BLaER1 treated with 17β-estradiol and CSF1 and Interleukin-3, amounts not matched to agents 10 nM and 100 nM (cell line): ENCODE results near the gene CCDC74B.
"Not testable (repeated sequence)": the region's sequence is repeated elsewhere in the genome, so short reads cannot be mapped to it uniquely, and the experiment has no call there.

Experiments
- H3K27ac ChIP-seq, 11 experiments: shearing (Covaris generic); formaldehyde crosslinking; 2 replicates each; pipeline ENCODE4 v1.8.1; 2022
- H3K27me3 ChIP-seq, 11 experiments: shearing (Covaris generic); formaldehyde crosslinking; 2 replicates each; pipeline ENCODE4 v1.8.1; 2022
- H3K36me3 ChIP-seq, 11 experiments: shearing (Covaris generic); formaldehyde crosslinking; 2 replicates each; pipeline ENCODE4 v1.8.1; 2022
- H3K4me1 ChIP-seq, 10 experiments: shearing (Covaris generic); formaldehyde crosslinking; 2 replicates each; pipeline ENCODE4 v1.8.1; 2022
- H3K4me2 ChIP-seq, 11 experiments: shearing (Covaris generic); formaldehyde crosslinking; 2 replicates each; pipeline ENCODE4 v1.8.1; 2022
- H3K4me3 ChIP-seq, 10 experiments: shearing (Covaris generic); formaldehyde crosslinking; 2 replicates each; pipeline ENCODE4 v1.8.1; 2022
- H3K9ac ChIP-seq, 11 experiments: shearing (Covaris generic); formaldehyde crosslinking; 2 replicates each; pipeline ENCODE4 v1.8.1; 2022
- H3K9me3 ChIP-seq, 11 experiments: shearing (Covaris generic); formaldehyde crosslinking; replicated peaks in 1 of 11; 2 replicates each; pipeline ENCODE4 v1.8.1; 2022
- H4K20me1 ChIP-seq, 11 experiments: shearing (Covaris generic); formaldehyde crosslinking; 2 replicates each; pipeline ENCODE4 v1.8.1; 2022
- Cebpa-rat ChIP-seq, 11 experiments: shearing (Covaris generic); IDR thresholded peaks; 2 replicates each; pipeline ENCODE4 v1.8.1; 2022

Gene CCDC74B

DNA sequence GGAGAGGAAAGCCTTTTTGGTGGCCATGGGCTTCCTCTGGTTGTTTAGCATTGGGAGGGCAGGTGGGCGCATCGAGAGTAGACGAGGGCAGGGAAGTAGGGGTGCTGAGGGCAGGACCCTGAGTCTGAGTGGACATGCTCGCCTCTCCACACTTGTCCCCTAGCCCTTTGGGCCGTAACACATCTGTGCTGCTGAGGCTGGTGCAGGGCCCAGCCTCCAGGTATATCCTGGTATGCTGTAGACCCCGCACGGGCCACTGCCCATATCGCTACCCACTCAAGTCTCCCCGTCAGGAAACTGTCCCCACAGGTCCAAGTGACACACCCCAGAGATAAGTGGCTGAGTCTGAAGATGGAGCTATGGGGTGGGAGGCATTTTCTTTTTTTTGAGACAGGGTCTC, 13.7 kb upstream of the CCDC74B start:
- Histone ChIP-seq H3K27me3 (no peaks in the 10 kb centered on the region), H3K9ac (peak overlapping the region; percentile 45 to 79 (median 66); a peak in 20 of 22 replicates), H3K4me1 (peaks cover 35 to 62% (median 50%) of the 10 kb centered on the region in 10 experiments), H4K20me1 (peaks cover 0 to 72% (median 31%) of the 10 kb centered on the region in 11 experiments; a peak in 18 of 22 replicates), H3K36me3 (peaks cover 27 to 74% (median 47%) of the 10 kb centered on the region in 11 experiments), H3K27ac (peak overlapping the region; percentile 20 to 90 (median 78); a peak in 21 of 22 replicates), H3K9me3 (no peaks in the 10 kb centered on the region), H3K4me3 (peak overlapping the region in 2 of 10 experiments; percentile 4 to 28; a peak in 3 of 20 replicates), H3K4me2 (peak overlapping the region; percentile 67 to 92 (median 86))
- no peak for TF ChIP-seq Cebpa-rat (IDR thresholded peaks at IDR 0.05)

DNA sequence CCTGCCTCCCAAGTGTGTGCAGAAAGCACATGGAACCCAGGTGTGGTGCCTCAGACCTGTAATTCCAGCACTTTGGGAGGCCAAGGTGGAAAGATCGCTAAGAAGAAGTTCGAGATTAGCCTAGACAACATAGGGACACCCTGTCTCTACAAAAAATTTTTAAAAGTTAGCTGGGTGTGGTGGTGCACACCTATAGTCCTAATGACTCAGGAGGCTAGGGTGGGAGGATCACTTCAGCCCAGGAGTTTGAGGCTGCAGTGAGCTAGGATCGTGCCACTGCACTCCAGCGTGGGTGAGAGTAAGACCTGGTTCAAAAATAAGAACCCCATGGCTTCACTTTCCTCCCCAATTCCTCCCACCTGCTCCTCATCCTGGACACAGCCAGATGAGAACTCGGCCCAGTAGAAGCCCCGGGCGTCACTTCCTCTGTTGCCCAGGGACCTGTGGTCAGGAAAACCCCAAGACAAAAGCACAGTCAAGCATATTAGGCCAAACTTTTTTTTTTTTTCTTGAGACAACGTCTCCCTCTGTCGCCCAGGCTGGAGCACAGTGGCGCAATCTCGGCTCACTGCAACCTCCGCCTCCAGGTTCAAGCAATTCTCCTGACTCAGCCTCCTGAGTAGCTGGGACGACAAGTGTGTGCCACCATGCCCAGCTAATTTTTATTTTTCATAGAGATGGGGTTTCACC, 13.1 kb upstream of the CCDC74B start:
- Histone ChIP-seq H4K20me1 (peaks cover 0 to 68% (median 31%) of the 10 kb centered on the region in 11 experiments; a peak in 18 of 22 replicates), H3K4me1 (peaks cover 35 to 61% (median 50%) of the 10 kb centered on the region in 10 experiments), H3K27ac (peak overlapping the region in 10 of 11 experiments; percentile 70 to 90 (median 80); a peak in 20 of 22 replicates), H3K4me3 (peak overlapping the region in 5 of 10 experiments; percentile 11 to 28 (median 22); a peak in 5 of 20 replicates), H3K36me3 (peaks cover 27 to 74% (median 46%) of the 10 kb centered on the region in 11 experiments), H3K9ac (peak overlapping the region; percentile 58 to 79 (median 66); a peak in 21 of 22 replicates), H3K4me2 (peak overlapping the region; percentile 67 to 92 (median 86))
- not testable (repeated sequence) for H3K27me3 ChIP-seq, H3K9me3 ChIP-seq
- peak; percentile 10 to 99 (median 83); a peak in 19 of 22 replicates for TF ChIP-seq Cebpa-rat (IDR thresholded peaks at IDR 0.05)

DNA sequence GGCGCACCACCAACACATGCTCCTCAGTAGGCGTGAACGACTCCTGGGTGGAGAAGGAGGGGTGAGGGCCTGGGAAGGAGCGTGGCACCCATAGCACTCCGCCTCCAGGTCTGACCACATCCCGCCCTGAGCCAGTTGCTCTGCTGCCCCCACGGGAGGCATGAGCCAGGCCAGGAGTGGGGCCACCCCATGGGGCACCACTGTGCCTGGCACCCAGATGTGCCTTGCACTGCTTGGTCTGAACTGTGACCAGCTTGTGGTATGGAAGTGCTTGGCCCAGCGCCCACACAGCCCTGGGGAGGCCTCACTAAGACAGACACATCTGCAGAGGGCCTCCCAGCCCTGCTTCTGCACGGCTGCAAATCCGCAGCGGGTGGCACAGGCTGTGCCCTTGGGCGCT, 12.4 kb upstream of the CCDC74B start:
- Histone ChIP-seq H4K20me1 (peaks cover 0 to 62% (median 31%) of the 10 kb centered on the region in 11 experiments; a peak in 18 of 22 replicates), H3K36me3 (peaks cover 27 to 74% (median 47%) of the 10 kb centered on the region in 11 experiments), H3K27ac (peak overlapping the region in 10 of 11 experiments; percentile 54 to 90 (median 80); a peak in 20 of 22 replicates), H3K4me2 (peak overlapping the region; percentile 67 to 92 (median 86)), H3K4me3 (peak overlapping the region in 4 of 10 experiments; percentile 11 to 28 (median 20); a peak in 3 of 20 replicates), H3K4me1 (peaks cover 35 to 60% (median 50%) of the 10 kb centered on the region in 10 experiments), H3K9ac (peak overlapping the region in 10 of 11 experiments; percentile 43 to 79 (median 62); a peak in 19 of 22 replicates)
- not testable (repeated sequence) for H3K27me3 ChIP-seq, H3K9me3 ChIP-seq

DNA sequence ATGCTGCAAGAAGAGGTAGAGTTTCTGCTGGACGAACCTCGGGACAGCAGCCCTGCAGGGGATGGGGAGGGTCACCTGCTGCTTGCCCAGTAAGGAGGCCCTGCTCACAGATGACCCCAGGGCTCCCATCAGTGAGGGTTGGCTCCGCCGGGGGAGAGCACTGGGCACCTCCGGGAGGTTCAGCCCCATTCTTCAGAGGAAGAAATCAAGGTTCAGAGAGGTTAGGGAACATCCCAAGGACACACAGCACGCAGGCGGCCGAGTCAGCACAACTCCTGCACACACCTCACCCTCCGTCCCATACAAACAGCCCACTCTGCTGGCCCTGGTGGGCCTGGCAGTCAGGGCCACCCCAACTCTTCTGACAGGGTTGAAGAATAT, 11.7 kb upstream of the CCDC74B start:
- H3K36me3 ChIP-seq: peaks cover 34 to 75% (median 52%) of the 10 kb centered on the region in 11 experiments
- H3K4me3 ChIP-seq: no peak overlapping the region
- TF ChIP-seq Cebpa-rat (IDR thresholded peaks at IDR 0.05): no peak
- H3K4me1 ChIP-seq: peaks cover 35 to 59% (median 50%) of the 10 kb centered on the region in 10 experiments
- peak overlapping the region; percentile 67 to 92 (median 86); a peak in 20 of 22 replicates for H3K4me2 ChIP-seq
- H3K27ac ChIP-seq: peak overlapping the region in 9 of 11 experiments; percentile 20 to 90 (median 76); a peak in 14 of 22 replicates
- no peaks in the 10 kb centered on the region for H3K27me3 ChIP-seq
- peaks cover 0 to 60% (median 31%) of the 10 kb centered on the region in 11 experiments; a peak in 18 of 22 replicates for H4K20me1 ChIP-seq
- no peaks in the 10 kb centered on the region for H3K9me3 ChIP-seq
- H3K9ac ChIP-seq: peak overlapping the region in 4 of 11 experiments; percentile 51 to 78 (median 63); a peak in 9 of 22 replicates

DNA sequence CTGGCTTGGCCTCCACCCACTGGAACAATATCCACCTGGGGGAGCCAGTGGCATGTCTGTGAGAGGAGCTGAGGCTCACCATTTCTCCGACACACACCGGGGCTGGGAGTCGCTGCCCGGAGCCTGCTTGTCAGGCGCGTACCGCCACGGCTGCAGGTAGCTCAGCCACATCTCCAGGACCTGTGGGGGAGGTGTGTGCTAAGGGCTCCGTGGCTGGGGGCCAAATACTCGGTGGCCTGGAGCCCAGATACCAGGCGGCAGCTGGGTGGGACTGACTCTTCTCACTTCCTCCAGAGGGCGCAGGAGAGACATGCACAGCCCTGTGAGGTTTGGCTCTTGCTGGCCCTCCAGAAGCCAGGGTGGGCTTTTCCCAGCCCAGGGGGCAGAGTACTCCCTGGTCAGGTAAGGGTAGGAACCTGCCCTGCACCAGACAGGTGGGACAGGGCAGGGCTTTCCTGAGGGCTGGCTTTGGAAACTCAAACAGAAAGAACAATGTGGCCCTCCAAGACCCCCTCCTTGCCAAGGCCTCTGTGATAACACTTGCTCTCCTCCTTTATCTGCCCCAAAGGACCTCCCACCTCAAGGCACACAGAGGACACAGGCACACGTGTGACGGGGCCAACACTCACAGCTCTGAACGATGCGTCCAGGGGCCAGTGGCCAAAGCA, 11.2 kb upstream of the CCDC74B start:
- peak overlapping the region in 6 of 11 experiments; percentile 7 to 90 (median 83); a peak in 8 of 22 replicates for H3K27ac ChIP-seq
- H3K36me3 ChIP-seq: peaks cover 34 to 72% (median 52%) of the 10 kb centered on the region in 11 experiments
- H3K27me3 ChIP-seq, H3K9me3 ChIP-seq, H3K4me3 ChIP-seq: not testable (repeated sequence)
- peak overlapping the region in 3 of 11 experiments; percentile 59 to 78 (median 67); a peak in 4 of 22 replicates for H3K9ac ChIP-seq
- H3K4me1 ChIP-seq: peaks cover 35 to 54% (median 48%) of the 10 kb centered on the region in 10 experiments
- peak overlapping the region; percentile 67 to 92 (median 86); a peak in 18 of 22 replicates for H3K4me2 ChIP-seq
- peaks cover 0 to 55% (median 31%) of the 10 kb centered on the region in 11 experiments; a peak in 18 of 22 replicates for H4K20me1 ChIP-seq

DNA sequence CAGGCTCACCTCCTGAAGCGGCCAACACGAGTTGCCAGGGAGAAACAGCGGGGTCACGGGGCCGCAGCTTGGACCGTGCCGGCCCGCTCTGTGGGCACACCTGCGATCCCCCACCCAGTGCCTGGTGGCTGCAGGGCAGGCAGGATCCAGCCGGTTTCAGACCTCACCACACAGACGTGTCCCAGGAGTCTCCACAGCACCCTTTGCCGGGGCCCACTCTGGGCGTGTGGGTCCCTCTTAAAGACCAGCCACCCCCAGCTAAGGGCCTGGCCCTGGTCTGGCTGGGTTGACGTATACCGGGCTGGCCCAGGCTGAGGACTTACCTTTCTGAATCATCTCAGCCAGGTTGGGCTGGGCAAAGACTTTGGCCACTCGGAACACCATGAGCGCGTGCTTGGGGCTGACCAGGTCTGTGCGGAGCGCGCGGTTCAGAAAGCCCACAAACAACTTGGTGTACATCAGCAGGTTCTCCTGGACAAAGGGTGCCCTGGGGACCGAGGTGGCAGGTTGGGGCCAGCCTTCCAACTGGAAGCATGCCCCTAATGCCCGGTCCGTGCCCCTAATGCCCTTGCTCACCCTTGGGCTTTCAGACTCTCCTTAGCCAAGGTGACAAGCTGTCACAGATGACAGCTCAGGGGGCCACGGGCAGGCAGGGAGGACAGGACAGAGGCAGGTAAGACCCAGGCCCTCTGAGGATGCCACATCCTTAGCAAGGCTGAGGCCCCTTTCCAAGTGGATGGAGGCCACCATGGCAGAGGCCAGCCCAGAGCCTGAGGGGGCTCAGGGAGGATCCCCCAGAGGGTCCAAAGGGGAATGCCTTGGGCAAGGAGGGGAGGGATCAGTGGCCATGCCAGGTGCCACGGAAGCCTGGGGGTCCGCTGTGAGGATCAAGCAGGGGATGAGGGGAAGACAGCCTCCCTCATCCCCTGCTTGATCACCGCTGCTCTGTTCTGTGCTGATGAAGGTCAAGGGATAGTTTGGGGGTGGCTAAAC, 10.2 kb upstream of the CCDC74B start:
- peaks cover 34 to 71% (median 56%) of the 10 kb centered on the region in 11 experiments for H3K36me3 ChIP-seq
- H3K4me1 ChIP-seq: peaks cover 35 to 44% (median 43%) of the 10 kb centered on the region in 10 experiments
- H3K27ac ChIP-seq: peak overlapping the region in 4 of 11 experiments; percentile 7 to 90 (median 82); a peak in 5 of 22 replicates
- no peak overlapping the region for H3K4me2 ChIP-seq
- no peak for TF ChIP-seq Cebpa-rat (IDR thresholded peaks at IDR 0.05)
- H3K9me3 ChIP-seq: no peaks in the 10 kb centered on the region
- H3K9ac ChIP-seq: peak overlapping the region in 3 of 11 experiments; percentile 9 to 27 (median 11); a peak in 2 of 22 replicates
- H3K27me3 ChIP-seq: no peaks in the 10 kb centered on the region
- peaks cover 0 to 55% (median 31%) of the 10 kb centered on the region in 11 experiments; a peak in 18 of 22 replicates for H4K20me1 ChIP-seq
- no peak overlapping the region for H3K4me3 ChIP-seq

DNA sequence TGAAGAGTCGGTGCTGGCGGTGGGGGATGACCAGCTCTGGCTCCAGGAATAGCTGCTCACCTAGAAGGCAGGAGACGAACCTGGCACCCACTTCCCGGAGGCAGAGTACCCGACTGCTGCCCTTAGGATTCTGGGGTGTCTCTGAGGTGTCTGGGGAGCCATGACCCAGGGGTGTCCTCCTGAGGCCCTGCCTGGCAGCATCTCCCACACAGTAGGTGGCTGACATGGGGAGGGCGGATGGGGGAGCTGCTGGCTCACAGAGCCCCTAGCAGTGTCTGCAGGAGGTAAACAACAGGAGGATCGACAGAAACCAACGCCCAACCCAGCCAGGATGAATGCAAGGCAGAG, 9.5 kb upstream of the CCDC74B start:
- not testable (repeated sequence) for H3K9me3 ChIP-seq, H3K4me3 ChIP-seq, H3K27me3 ChIP-seq, H3K4me2 ChIP-seq, H3K9ac ChIP-seq, H3K27ac ChIP-seq
- Histone ChIP-seq H4K20me1 (peaks cover 0 to 51% (median 31%) of the 10 kb centered on the region in 11 experiments; a peak in 18 of 22 replicates), H3K4me1 (peaks cover 30 to 38% (median 36%) of the 10 kb centered on the region in 10 experiments), H3K36me3 (peaks cover 34 to 64% (median 49%) of the 10 kb centered on the region in 11 experiments)

DNA sequence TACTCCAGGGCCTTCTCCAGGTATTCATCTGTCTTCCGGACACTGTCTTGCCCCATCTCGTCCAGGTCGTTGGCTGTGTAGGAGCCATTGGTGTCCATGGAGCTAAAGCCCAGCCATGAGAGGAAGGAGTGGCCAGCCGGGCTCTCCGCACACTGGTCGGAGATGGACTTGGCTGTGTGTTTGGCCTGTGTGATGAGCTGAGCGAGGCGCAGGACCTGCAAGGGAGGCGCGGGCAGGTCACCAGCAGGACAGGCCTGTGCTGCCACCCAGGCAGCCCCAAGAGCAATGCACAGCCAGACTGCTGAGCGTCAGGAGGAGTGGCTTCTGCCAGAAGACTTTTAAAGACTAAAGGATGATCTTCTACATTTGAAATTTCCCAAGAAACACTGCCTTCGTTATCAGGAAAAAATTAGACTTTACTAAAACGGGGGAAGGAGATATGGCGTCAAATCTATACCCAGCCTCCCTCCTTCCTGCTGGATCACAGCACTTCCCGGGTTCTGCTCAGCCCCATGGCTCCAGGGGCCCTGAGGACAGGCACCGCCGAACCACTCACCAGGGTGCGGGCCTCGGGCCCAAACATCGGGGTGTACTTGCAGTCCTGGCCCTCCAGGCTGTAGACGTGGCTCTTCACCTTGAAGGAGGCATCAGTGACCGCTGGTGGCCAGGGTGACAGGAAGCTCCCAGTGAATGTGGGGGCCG, 9.0 kb upstream of the CCDC74B start:
- H3K4me2 ChIP-seq, H3K9ac ChIP-seq, H3K9me3 ChIP-seq, H3K27me3 ChIP-seq, H3K27ac ChIP-seq, H3K4me3 ChIP-seq: not testable (repeated sequence)
- H3K36me3 ChIP-seq: peaks cover 34 to 60% (median 49%) of the 10 kb centered on the region in 11 experiments
- H4K20me1 ChIP-seq: peaks cover 0 to 48% (median 31%) of the 10 kb centered on the region in 11 experiments; a peak in 18 of 22 replicates
- H3K4me1 ChIP-seq: peaks cover 25 to 37% (median 33%) of the 10 kb centered on the region in 10 experiments
